K562 (cell line): ENCODE data around the gene CMBL. TPM values are rescaled to one million over a fixed set of nuclear protein-coding genes. Genes with fewer than 3 reads are reported as not detected.

Experiments
- ETV6 ChIP-seq, 3 experiments: fragments of 150-350 bp in 1 of 3; sonication (generic) in 1 of 3; formaldehyde crosslinking in 1 of 3; IDR thresholded peaks; 2 replicates each; pipeline versions ENCODE4 v1.6.1 to v1.8.0; 2014 to 2022; ENCODE audit warnings: borderline replicate concordance in 2 of 3, low read depth in 2 of 3, antibody characterized with exemption in 1 of 3, low read length in 1 of 3, mild to moderate bottlenecking in 1 of 3, missing genetic modification reagents in 1 of 3
- EZH2 ChIP-seq: IDR thresholded peaks from 2 replicates; pipeline ENCODE4 v1.6.1; 2012; ENCODE audit warnings: low read depth, mild to moderate bottlenecking, inconsistent platforms, low read length, borderline replicate concordance
- ID3 ChIP-seq, 2 experiments: fragments of 250-450 bp in 1 of 2; fragments of 450-650 bp in 1 of 2; sonication (Bioruptor Pico) in 1 of 2; IDR thresholded peaks; 2 replicates each; pipeline versions ENCODE4 v1.6.1 to v1.8.0; 2016 to 2021; ENCODE audit warnings: mild to moderate bottlenecking in 2 of 2, moderate library complexity in 2 of 2, missing compliant biosample characterization in 1 of 2, missing genetic modification characterization in 1 of 2
- PHB ChIP-seq: fragments of 250-450 bp; sonication (Bioruptor Pico); IDR thresholded peaks from 2 replicates; pipeline ENCODE4 v1.5.0; 2021
- RBM39 ChIP-seq: fragments of 200-400 bp; formaldehyde crosslinking; optimal IDR thresholded peaks from 2 replicates; pipeline ENCODE3; 2018; ENCODE audit warnings: low read depth, low read length
- SMAD3 ChIP-seq: fragments of 450-650 bp; formaldehyde crosslinking; conservative IDR thresholded peaks from 2 replicates; pipeline ENCODE4 v1.4.0; 2020; ENCODE audit warnings: mild to moderate bottlenecking
- STAT5A ChIP-seq: IDR thresholded peaks from 2 replicates; pipeline ENCODE4 v1.6.1; 2012; ENCODE audit warnings: low read length, inconsistent platforms, borderline replicate concordance
- TAL1 ChIP-seq: fragments of 450-650 bp; IDR thresholded peaks from 2 replicates; pipeline ENCODE4 v1.6.1; 2016; ENCODE audit warnings: mild to moderate bottlenecking
- TCF3 ChIP-seq: sonication (generic); formaldehyde crosslinking; IDR thresholded peaks from 2 replicates; pipeline ENCODE4 v1.4.0; 2020; ENCODE audit warnings: mild to moderate bottlenecking, missing genetic modification reagents
- ZBTB1 ChIP-seq: sonication (generic); formaldehyde crosslinking; IDR thresholded peaks from 2 replicates; pipeline ENCODE4 v1.8.1; 2023; ENCODE audit warnings: missing genetic modification reagents, low read depth, mild to moderate bottlenecking, borderline replicate concordance
- ZNF407 ChIP-seq: fragments of 450-650 bp; IDR thresholded peaks from 2 replicates; pipeline ENCODE4 v1.6.1; 2016; ENCODE audit warnings: low read depth
- ZNF408 ChIP-seq: fragments of 250-450 bp; sonication (Bioruptor Pico); IDR thresholded peaks from 2 replicates; pipeline ENCODE4 v1.4.0; 2020; ENCODE audit warnings: low read depth, mild to moderate bottlenecking, moderate library complexity
- polyA plus RNA-seq, 8 experiments: library from polyadenylated mRNA; depleted of rRNA in 4 of 8; stranded (reverse) in 5 of 8; unstranded in 3 of 8; fragments of >200 nt; fragmentation: Nextera tagmentation in 2 of 8; fragmentation: Illumina TruSeq in 1 of 8; extraction: Ambion mirVana in 2 of 8; extraction: Trizol in 1 of 8; gene quantifications; 2 replicates each; pipeline versions ENCODE4 v1.2.1 to v1.2.3, GENCODE V29; 2011 to 2014; ENCODE audit warnings: inconsistent platforms in 1 of 8, missing spikeins in 1 of 8
- total RNA-seq, 7 experiments: library from RNA; depleted of rRNA in 6 of 7; stranded (reverse); fragments of >200 nt in 6 of 7; fragmentation: Illumina TruSeq in 2 of 7; extraction: Trizol in 2 of 7; gene quantifications; 2 replicates each; pipeline versions ENCODE4 v1.2.1 to v1.2.3, GENCODE V29; 2011 to 2021; ENCODE audit warnings: low replicate concordance in 1 of 7
- TF ChIP-seq, protein P1 (sequence below): fragments of 250-450 bp; sonication (Bioruptor Pico); IDR thresholded peaks from 2 replicates; pipeline ENCODE4 v1.5.0; 2021

Gene CMBL
- total and polyA plus RNA-seq, 9 of the 15 experiments (the other 6 are each of a cell fraction or from before 2014, with no cell fraction given) = 22.6 to 192 (median 71.1) TPM

DNA sequence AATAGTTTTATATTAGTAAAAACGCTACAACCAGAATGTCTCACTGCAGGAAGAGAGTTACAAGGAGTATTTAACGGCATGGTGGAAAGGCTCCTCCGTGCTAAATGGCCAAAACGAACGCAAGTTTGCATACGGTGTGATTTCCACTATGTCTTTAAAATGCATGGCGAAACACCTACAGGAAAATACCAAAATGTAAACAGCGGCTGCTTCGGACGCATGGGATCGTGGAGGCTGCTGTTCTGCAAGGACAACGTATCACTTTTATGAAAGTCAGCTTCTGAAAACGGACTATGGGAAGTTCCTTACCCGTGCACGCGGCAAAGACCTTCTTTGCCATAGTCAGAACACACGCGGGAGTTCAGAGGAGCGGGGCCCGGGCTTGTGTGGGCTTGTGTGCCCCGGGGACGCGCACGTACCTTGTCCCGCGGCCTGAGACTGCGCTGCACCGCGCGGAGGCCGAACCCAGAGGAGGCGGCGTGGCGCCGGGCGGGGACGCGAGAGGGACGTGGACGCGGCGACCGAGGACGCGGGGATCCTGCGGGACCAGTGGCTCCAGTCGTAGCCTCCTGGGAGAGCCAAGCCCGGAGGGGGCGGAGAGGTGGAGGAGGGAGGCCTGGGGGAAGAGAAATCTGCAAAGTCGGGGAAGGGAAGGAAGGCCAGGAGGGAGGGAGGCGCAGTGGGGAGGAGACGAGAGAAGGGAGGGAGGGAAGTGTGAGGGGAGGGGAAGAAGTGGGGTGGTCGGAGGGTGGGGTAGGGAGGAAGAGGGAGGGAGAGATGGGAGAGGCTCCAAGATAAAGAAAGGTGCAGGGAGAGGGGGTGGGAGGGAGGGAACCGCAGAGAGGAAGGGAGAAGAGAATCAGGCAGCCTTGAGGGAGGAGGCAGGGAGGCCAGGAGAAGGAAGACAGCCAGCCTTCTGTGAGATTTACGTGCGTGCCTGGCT lies at the start of gene CMBL (continued):
- TF ChIP-seq EZH2 = no peak
- TF ChIP-seq SMAD3 (CRISPR knock-in tag) = no peak
- no peak for TF ChIP-seq ETV6 (IDR thresholded peaks at IDR 0.05; ENCODE audit: borderline replicate concordance in 1 of 2, low read depth in 2 of 2, low read length in 1 of 2)
- no peak for TF ChIP-seq ETV6 (CRISPR knock-in tag; IDR thresholded peaks at IDR 0.05; ENCODE audit: borderline replicate concordance)
- no peak; the same call in 1 of the 2 replicates for TF ChIP-seq ZBTB1 (CRISPR knock-in tag)
- TF ChIP-seq ZNF407 = no peak
- TF ChIP-seq ZNF408 (CRISPR knock-in tag) = no peak
- TF ChIP-seq PHB = peak; percentile 54; the same call in 1 of the 2 replicates
- TF ChIP-seq TCF3 (CRISPR knock-in tag) = peak; percentile 37; the same call in 1 of the 2 replicates
- TF ChIP-seq, protein P1, sequence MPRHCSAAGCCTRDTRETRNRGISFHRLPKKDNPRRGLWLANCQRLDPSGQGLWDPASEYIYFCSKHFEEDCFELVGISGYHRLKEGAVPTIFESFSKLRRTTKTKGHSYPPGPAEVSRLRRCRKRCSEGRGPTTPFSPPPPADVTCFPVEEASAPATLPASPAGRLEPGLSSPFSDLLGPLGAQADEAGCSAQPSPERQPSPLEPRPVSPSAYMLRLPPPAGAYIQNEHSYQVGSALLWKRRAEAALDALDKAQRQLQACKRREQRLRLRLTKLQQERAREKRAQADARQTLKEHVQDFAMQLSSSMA = no peak
- no peak for TF ChIP-seq ID3 (CRISPR knock-in tag; IDR thresholded peaks at IDR 0.05)
- TF ChIP-seq ID3 (tag; IDR thresholded peaks at IDR 0.05) = 0 out of 2 replicates have a peak, but pooled peaks have one; percentile 67
- TF ChIP-seq STAT5A = no peak
- no peak; the same call in 1 of the 2 replicates for TF ChIP-seq TAL1
- no peak for TF ChIP-seq RBM39
